Head of caudate nucleus (tissue), 42 donors: Measurements from ENCODE around the gene METTL25B.
"Not testable (repeated sequence)": the region's sequence is repeated elsewhere in the genome, so short reads cannot be mapped to it uniquely, and the experiment has no call there.

Source experiments
- DNase-seq, 42 donors: peaks; one replicate each; pipeline versions ENCODE4 v3.0.0 to v3.0.0-alpha.2; 2020 to 2021; ENCODE audit warnings: mixed read lengths in 7 of 42
- intact Hi-C: fragments of 100-400 bp; cut with DNase I; formaldehyde crosslinking; loops from one replicate; pipeline ENCODE4 v1.15.0; 2022

The METTL25B gene

DNA sequence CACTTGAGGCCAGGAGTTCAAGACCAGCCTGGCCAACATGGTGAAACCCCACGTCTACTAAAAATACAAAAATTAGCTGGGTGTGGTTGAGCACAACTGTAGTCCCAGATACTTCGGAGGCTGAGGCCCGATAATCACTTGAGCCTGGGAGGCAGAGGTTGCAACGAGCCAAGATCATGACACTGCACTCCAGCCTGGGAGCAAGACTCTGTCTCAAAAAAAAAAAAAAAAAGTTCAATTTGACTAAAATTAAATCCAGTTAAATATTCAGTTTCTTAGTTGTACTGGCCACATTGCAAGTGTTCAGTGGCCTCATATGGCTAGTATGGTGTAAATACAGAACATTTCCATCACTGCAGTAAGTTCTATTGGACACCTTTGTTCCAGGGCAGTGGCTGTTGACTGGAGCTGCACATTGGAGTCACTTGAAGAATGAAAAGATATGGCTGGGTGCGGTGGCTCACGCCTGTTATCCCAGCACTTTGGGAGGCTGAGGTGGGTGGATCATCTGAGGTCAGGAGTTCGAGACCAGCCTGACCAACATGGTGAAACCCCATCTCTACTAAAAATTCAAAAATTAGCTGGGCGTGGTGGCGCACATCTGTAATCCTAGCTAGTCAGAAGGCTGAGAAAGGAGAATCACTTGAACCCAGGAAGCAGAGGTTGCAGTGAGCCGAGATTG, 29.4 kb downstream of the METTL25B start:
- intact Hi-C loops, result not testable (repeated sequence)
- DNase-seq, result peak in 1 of 42 donors; percentile 3

DNA sequence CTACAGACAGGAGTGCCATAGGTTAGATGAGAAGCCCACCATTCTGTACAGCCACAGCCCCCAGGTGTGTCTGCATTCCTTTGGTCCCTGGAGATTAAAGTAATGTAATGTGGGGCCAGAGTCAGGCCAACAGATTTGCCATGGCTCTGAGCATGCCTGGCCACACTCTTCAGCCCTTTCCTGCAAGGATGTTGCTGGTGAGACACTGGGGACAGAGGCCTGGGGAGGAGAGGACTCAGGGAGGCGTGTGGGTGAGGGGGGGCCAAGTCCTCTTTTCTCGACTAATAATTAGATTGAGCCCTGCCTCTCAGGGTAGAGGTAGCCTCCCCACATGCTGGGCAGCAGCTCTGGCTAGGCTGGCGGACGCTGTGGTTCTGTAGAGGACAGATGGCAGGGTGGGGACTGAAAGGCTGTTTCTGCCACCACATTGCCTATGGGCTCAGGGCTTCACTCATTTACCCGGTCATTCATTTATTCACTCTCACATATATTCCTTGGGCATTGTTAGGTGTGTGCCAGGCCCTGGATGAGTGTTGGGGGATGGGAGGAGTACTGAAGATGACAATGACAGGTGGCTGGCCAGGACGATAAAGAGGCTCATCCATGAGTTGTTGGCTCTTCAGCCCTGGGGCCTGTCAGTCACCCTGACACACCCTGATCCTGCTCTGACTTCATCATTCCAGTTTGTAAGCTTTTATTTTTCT, 32.0 kb downstream of the METTL25B start:
- DNase-seq, result no peak
- intact Hi-C loops, result no loop called here

DNA sequence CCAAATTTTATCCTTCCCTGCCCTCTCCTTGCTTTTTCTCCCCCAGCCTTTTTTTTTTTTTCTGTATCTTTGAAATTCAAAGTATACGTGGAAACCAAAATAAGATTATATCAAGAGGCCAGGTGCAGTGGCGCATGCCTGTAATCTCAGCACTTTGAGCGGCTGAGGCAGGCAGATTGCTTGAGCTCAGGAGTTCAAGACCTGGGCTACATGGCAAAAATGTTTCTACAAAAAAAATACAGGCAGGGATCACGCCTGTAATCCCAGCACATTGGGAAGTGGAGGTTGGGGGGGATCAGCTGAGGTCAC, 32.5 kb downstream of the METTL25B start:
- intact Hi-C loops, result no loop called here
- no peak for DNase-seq

DNA sequence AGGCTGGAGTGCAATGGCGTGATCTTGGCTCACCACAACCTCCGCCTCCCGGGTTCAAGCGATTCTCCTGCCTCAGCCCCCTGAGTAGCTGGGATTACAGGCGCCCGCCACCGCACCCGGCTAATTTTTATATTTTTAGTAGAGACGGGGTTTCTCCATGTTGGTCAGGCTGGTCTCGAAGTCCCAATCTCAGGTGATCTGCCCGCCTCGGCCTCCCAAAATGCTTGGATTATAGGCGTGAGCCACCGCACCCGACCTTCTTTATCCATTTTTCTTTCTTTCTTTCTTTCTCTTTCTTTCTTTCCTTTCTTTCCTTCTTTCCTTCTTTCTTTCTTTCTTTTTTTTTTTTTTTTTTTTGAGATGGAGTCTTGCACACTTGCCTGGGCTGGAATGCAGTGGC, 36.9 kb downstream of the METTL25B start:
- intact Hi-C loops, DNase-seq: not testable (repeated sequence)

DNA sequence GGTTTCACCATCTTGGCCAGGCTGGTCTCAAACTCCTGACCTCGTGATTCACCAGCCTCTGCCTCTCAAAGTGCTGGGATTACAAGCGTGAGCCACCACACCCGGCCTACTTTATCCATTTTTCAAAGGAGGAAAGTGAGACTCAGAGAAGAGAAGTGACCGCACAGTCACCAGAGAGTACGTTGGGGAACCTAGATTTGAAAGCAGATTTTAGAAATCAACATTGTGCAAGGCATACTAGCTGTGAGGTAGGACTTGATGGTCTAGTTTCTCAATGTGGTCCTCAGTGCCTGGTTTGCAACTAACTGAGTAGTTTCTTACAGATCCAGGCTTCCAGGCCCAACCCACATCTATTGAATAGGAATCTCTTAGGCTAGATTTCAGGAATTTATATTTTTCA, 37.4 kb downstream of the METTL25B start:
- no peak for DNase-seq
- intact Hi-C loops, result loop anchor here (2.0 kb wide), 1 partner anchor 15 kb away; the partner anchor contains the start of gene HDGF

DNA sequence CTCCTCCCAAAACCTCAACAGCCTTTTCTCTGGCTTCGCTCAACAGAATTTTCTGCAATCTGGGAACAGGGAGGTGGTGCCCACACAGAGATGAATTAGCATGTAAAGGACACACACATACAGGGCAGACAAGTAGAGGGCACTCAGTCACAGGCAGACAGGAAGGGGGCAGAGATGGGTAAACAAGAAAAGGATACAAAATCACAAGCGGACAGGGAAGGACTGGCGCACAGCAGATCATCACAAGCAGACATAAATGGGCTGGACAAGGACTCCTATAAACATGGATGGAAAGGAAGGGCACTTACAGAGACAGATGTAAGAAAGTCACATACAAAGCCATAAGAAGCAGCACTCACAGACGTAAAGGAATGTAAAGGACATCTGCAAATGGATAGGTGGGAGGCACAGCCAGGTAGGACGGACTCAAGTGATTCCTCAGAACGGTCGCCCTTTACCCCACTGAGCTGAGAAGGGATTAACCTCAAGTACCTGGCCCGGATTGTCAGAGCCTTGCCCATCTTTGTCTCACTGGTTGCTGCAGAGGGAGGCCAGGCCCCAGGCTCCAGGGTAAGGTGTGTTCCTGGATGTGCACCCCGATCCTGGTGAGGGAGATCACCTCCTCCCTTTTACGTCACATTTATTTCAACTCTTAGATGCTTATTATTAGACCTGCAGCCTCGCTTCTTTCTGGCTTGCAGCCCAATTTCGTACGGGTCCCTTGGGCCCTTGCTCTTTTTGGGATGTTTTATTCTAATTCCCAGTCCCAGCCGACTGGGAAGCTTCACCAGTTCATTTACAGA, 38.2 kb downstream of the METTL25B start:
- intact Hi-C loops, result loop anchor here (1.0 to 2.0 kb wide), 2 partner anchors 16 to 25 kb away; partner anchors contain the start of genes HDGF and MRPL24

DNA sequence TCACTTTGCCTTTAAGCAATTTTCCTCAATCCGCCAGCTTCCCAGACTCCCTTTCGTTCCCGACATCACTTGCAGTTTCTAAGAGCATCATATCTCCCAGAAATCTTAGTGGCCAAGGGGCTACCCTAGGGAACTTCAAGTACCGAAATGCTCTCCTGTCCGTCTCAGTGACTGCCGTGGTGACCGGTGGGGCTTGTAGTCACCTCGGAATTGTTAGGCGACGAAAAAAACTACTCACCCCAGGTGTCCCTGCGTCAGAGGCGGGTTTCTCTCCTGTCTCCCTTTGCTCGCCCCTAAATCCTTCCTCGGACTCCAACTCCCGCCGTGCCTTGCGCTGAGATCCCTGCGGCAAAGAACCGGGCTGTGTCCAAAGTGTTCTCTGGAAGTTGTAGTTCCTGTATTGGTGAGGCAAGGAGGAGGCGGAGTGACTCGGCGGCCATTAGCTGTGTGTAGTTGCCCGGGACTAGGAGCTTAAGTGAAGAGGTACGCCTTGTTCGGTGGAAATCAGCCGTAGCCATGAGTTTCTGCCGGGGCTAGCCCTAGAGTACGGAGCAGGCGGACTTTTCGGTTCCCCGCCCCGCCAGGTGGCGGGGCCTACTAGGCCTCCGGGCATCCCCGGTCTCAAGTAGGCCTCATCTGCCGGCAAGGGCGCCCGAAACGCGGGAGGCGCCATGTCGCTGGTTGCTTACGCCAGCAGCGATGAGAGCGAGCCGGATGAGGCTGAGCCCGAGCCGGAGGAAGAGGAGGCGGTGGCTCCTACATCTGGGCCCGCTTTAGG, 39.0 kb downstream of the METTL25B start, which contains the start of gene PRCC:
PRCC (plus strand) TSS at position 435 of the 778 bp plus-strand sequence; CDS start at position 672, 237 bp downstream.
- intact Hi-C loops, result loop anchor here (1.0 to 2.0 kb wide), 2 partner anchors 16 to 26 kb away; partner anchors contain the start of genes HDGF and MRPL24

More for the DNA sequence above, 38.2 kb downstream of the METTL25B start:
- peak in 9 of 42 donors; percentile 12 to 47 (median 26) for DNase-seq

DNA sequence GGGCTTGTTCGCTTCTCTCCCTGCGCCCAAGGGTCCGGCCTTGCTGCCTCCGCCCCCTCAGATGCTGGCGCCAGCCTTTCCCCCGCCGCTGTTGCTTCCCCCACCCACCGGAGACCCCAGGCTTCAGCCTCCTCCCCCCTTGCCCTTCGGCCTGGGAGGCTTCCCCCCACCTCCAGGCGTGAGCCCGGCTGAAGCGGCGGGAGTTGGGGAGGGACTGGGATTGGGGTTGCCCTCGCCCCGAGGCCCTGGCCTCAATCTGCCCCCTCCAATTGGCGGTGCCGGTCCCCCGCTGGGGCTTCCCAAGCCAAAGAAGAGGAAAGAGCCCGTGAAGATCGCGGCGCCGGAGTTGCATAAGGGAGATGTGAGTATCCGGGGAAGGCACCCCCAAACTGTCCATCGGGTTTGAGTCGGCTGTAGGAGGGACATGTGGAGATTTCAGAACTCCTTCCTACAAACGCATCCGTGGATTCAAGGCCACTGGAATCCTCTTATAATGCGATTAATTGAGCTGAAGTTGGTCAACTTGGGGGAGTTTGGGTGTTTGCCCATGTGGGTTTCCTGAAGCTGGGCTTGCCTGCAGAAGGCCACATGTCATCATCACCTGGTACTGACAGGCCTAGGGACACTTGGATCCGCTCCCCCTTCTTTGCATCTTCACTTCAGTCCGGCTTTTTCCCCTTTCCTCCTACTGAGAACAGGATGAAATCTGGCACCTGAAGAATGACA, 39.8 kb downstream of the METTL25B start:
- peak in 16 of 42 donors; percentile 16 to 45 (median 31) for DNase-seq
- intact Hi-C loops, result loop anchor here (1.0 to 2.0 kb wide), 2 partner anchors 17 to 27 kb away; partner anchors contain the start of genes HDGF and MRPL24

More for the DNA sequence above, 39.0 kb downstream of the METTL25B start, which contains the start of gene PRCC:
- DNase-seq, result peak; percentile 97 to 100 (median 100)

DNA sequence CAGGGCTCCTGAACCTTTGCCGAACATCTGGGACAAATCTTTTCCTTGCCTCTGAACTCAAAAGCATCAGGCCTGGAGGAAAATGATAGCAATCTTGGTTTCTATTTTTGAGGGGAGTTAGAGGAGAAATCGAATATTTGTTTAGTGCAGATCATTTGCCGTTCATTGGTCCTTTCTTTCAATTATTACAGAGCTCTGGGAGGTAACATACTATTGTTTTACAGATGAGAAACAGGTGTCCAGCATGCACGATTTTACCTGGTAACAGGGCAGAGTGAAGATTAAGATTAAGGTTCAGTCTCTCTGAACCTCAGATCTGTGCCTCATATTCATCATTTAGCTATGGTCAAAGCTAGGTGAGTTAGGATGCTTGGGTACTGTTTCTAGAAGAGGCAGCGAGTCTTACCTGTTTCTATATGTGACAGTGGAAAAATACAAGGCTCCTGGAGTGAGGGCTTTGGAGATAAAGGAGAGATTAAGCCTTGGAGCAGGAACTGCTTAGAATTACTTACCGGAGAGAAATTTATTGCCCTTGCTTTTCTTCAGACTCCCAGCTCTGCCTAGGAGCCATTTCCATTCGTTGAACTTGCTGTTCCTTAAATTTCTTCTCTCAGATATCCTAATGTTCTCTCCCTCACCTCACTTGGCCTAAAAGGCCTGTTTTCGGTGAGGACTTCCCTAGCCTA, 40.5 kb downstream of the METTL25B start:
- intact Hi-C loops, result no loop called here
- no peak for DNase-seq

DNA sequence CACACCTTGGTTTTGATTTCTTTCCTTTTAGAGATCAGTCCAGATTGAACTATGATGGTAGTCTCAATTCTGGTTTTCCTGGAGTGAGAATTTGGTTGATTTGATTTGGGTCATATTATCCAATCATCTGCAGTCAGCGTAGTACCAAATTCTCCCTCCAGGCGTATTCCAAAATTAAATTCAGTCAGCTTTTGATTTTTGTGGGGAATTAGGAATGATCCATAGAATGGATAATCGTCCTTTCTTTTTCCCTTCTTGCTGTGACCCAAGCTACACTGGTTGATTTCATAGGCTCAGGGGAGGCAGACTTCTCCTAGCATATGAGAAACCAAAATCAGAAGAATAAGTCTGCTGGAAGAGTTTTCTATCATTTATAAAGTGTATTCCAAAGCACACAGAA, 44.0 kb downstream of the METTL25B start:
- intact Hi-C loops, result no loop called here
- no peak for DNase-seq

DNA sequence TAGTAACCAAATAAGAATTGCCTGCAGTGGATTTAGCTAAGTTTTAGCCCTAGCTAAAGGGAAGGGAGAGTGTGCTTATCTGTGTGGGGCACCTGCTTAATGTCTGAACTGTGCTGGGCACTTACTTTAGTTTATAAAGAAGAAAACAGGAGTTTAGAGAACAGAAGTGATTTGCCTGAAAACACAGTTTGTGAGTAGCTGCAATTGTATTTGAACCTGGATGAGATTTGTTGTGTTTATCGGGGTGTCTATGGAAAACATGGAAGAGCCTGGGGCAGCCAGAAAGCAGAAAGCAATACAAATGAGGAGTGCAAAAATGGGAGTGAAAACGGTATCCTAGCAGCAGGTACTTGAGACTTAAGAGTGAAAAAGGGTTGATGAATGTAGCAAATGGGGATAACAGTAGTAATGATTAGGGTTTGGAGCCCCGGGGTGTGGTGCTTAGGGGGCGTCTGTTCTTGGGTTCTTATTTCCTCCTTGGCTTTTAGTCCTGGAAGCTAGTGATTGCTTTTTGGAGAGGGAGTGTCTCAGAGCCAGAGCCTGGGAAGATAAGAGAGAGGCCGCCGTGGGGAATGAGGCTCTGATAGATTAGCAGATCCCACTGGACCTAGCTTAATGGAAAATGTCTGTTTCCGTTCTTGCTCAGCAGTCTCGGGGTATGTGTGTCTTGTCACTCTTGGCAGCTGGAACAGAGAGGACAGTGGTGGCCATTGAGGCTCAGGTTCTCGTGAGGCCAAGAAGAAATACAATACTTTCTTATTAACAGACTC, 44.6 kb downstream of the METTL25B start:
- intact Hi-C loops, result no loop called here
- peak in 1 of 42 donors; percentile 27 for DNase-seq

DNA sequence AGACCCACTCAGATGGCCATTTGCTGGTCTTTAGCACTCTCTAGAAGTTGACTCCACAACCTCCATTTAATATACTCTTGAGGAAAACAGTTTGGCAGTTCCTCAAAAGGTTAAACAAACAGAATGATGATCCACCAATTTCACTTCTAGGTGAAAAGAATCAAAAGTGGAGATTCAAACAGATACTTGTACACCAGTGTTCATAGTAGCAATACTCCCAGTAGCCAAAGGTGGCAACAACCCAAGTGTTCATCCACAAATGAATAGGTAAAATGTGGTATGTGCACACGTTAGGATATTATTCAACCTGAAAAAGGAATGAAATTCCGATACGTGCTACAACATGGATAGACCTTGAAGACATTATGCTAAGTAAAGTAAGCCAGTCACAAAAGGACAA, 45.3 kb downstream of the METTL25B start:
- intact Hi-C loops, result no loop called here
- DNase-seq, result no peak

DNA sequence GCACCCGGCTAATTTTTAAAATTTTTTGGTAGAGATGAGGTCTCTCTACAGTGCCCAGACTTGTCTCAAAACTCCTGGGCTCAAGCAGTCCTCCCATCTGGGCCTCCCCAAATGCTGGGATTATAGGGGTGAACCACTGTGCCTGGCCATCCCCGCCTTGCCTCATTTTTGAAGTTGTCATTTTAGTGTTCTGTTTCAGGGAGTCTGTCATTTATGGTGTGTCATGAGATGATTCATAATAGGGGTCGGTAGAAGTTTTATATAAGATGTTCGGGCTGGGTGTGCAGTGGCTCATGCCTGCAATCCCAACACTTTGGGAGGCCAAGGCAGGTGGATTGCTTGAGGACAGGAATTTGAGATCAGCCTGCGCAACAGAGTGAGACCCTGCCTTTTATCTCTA, 47.5 kb downstream of the METTL25B start:
- intact Hi-C loops, result no loop called here
- peak in 1 of 42 donors; percentile 25 for DNase-seq

DNA sequence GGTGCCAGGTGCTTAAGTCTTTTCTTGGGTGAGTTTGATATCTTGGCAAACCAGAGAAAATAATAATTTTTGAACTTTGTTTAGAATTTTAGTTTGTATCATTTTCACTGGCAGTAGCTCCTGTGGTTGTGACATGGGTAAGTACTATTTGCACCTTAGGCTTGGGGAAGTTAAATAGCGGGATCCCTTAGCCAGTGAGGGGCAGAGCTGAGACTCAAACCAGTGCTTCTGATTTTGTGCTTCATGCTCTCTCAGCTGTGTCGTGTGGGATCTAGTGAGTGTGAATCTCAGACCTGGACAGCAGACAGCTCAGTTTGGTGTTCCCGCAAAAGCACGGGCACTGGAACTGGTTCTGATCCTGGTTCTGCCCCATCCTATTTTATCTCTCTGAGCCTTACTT, 48.7 kb downstream of the METTL25B start:
- peak in 1 of 42 donors; percentile 9 for DNase-seq
- intact Hi-C loops, result no loop called here

DNA sequence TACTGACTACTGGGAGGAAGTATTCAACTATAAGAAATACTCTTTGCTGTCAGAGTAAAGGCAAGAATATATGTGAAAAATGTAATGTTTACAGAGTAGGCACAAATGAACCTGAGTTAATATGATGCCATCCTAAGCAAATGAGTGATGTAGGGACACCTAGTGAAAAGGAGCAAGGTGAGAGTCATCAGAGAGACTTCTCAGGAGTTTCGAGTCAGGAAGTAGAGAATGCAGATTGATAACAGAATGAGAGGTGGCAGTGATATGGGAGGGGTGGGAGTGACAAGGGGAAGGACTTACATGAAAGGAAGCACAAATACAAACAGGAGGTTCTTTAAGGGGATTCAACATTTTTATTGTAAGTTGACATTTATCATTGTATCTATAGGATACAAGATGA, 49.3 kb downstream of the METTL25B start:
- no peak for DNase-seq
- intact Hi-C loops, result no loop called here

DNA sequence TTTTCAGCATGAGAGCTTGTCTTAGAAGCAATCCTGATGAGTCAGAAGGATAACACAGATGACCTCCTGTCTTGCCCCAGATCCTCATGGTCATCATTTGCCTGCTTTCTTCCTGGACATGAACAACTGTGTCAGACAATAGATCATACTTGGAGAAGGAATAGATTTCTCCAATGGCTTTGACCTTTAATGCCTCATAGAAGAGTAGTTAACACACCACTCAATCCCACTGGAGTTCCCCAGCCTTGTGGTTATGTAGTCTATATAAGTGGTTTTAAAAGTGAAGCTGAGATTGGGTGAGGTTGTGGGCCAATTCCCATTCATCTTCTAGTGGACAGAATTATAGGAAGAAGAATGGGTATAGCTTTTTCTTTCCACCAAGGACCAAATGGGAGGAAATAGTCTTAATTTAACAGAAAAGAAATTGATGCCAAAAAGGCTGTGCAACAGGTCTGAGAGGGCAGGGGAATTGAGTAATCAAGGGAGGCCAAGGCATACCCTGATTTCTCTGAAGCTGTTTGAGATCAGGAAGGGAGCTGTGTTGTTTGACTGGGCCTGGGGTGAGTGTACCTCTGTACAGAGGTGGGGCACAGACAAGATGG, 53.4 kb downstream of the METTL25B start:
- intact Hi-C loops, result no loop called here
- DNase-seq, result no peak
